ENCODE results near the gene TNRC18.

Gene TNRC18

DNA sequence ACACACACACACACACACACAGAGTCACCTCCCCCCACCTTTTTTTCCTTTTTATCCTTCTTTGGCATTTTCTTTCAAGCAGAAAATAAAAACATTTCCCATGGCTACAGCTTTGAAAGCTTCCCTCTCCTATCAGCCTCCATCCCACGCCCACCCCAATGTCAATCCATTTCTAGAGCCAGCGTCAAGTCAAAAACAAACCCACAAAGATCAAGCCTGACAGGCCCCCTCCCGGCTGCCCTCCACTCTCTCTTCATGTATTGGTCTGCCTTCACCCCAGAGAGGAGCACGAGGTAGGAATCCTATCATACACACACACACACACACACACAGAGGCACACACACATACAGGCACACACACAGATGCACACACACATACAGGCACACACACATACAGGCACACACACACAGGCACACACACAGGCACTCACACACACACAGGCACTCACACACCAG lies 8.0 kb upstream of the TNRC18 start:
- Histone ChIP-seq H3K36me3 (ENCODE audit: low read length) (no peaks in the 10 kb centered on the region), H3K4me3 (ENCODE audit: insufficient read depth, low read length, poor library complexity, severe bottlenecking) (no peak overlapping the region), H3K9me3 (ENCODE audit: insufficient read depth, low read length) (no peaks in the 10 kb centered on the region), H2AFZ (ENCODE audit: low read depth, low read length, severe bottlenecking) (no peak overlapping the region), H3K9me2 (replicated peaks; ENCODE audit: insufficient read depth, low read length) (no peaks in the 10 kb centered on the region), H3K4me2 (ENCODE audit: low read depth, low read length, poor library complexity, severe bottlenecking) (no peak overlapping the region), H3F3A (ENCODE audit: insufficient read depth) (no peaks in the 10 kb centered on the region), H3K79me2 (ENCODE audit: insufficient read depth, low read length) (no peaks in the 10 kb centered on the region), H3K27ac (ENCODE audit: low read depth, low read length) (no peak overlapping the region), H3K9ac (ENCODE audit: low read length) (no peak overlapping the region), H3K27me3 (ENCODE audit: low read length) (no peaks in the 10 kb centered on the region), H4K20me1 (ENCODE audit: low read depth, low read length) (no peaks in the 10 kb centered on the region)
- TF ChIP-seq EZH2phosphoT487 (conservative IDR thresholded peaks at IDR 0.05; ENCODE audit: low read length) = no peak
- TF ChIP-seq, protein P1, sequence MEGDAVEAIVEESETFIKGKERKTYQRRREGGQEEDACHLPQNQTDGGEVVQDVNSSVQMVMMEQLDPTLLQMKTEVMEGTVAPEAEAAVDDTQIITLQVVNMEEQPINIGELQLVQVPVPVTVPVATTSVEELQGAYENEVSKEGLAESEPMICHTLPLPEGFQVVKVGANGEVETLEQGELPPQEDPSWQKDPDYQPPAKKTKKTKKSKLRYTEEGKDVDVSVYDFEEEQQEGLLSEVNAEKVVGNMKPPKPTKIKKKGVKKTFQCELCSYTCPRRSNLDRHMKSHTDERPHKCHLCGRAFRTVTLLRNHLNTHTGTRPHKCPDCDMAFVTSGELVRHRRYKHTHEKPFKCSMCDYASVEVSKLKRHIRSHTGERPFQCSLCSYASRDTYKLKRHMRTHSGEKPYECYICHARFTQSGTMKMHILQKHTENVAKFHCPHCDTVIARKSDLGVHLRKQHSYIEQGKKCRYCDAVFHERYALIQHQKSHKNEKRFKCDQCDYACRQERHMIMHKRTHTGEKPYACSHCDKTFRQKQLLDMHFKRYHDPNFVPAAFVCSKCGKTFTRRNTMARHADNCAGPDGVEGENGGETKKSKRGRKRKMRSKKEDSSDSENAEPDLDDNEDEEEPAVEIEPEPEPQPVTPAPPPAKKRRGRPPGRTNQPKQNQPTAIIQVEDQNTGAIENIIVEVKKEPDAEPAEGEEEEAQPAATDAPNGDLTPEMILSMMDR (IDR thresholded peaks at IDR 0.05; ENCODE audit: insufficient read depth, low read length, poor library complexity, severe bottlenecking) = no peak

DNA sequence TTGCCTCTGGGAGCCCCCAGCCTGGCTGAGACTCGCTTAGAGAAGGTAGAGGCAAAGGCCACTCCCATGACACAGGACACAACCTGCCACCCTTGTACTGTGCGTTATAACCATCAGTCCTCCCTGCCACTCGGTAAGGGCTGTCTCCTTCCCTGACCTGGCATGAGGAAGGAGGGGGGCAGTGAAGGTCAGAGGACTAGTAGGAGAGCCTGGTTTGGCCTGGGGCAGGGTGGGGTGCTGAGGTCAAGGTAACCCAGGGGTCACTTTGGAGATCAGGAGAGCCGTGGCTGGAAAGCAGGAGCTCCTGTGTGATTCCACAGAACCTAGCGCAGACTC lies 6.9 kb upstream of the TNRC18 start:
- Histone ChIP-seq H4K20me1 (ENCODE audit: low read depth, low read length) (no peaks in the 10 kb centered on the region), H3K27ac (ENCODE audit: low read depth, low read length) (no peak overlapping the region), H3K36me3 (ENCODE audit: low read length) (no peaks in the 10 kb centered on the region), H3K4me3 (ENCODE audit: insufficient read depth, low read length, poor library complexity, severe bottlenecking) (no peak overlapping the region), H3K9ac (ENCODE audit: low read length) (no peak overlapping the region), H3K27me3 (ENCODE audit: low read length) (no peaks in the 10 kb centered on the region), H3K9me3 (ENCODE audit: insufficient read depth, low read length) (no peaks in the 10 kb centered on the region), H3K4me2 (ENCODE audit: low read depth, low read length, poor library complexity, severe bottlenecking) (no peak overlapping the region), H3K9me2 (replicated peaks; ENCODE audit: insufficient read depth, low read length) (no peaks in the 10 kb centered on the region), H3K79me2 (ENCODE audit: insufficient read depth, low read length) (no peaks in the 10 kb centered on the region), H2AFZ (ENCODE audit: low read depth, low read length, severe bottlenecking) (no peak overlapping the region), H3F3A (ENCODE audit: insufficient read depth) (no peaks in the 10 kb centered on the region)
- no peak for TF ChIP-seq EZH2phosphoT487 (conservative IDR thresholded peaks at IDR 0.05; ENCODE audit: low read length)
- TF ChIP-seq, protein P1 (IDR thresholded peaks at IDR 0.05; ENCODE audit: insufficient read depth, low read length, poor library complexity, severe bottlenecking) = no peak

DNA sequence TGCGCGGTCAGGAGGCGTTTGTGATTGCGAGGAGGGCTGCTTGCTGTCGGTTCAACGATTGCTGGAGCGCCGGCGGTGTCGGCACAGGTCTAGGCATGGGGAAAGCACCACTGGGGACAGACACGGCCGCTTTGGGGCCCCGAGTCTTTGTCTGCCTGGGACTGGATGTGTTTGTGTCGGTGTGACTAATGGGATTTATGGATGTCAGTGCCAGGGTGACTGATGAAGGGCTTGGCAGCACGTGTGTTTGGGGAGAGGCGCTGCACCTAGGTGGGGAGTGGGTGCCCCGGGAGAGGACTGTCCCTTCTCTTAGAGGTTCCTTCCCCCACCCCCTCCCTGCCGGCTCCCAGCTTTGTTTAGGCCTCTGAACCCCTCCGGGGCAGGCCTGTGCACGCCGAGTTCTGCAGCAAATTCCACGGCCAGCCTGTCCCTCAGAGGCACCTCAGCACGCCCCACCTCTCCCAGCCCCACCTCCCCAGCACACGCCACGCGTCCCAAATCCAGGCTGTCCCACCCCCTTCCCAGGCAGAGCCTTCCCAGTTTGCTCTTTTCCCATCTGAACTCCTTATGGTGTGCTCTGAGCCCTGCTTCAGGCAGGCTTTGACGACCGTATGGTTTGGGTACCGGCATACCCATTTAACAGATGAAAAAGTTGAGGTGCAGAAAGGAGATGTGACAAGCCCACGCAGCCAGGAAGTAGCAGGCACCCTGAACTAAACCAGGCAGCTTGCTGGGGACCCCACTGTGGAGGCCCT lies 6.4 kb upstream of the TNRC18 start:
- Histone ChIP-seq H3K27me3 (ENCODE audit: low read length) (no peaks in the 10 kb centered on the region), H4K20me1 (ENCODE audit: low read depth, low read length) (no peaks in the 10 kb centered on the region), H3K4me2 (ENCODE audit: low read depth, low read length, poor library complexity, severe bottlenecking) (no peak overlapping the region), H3K9ac (ENCODE audit: low read length) (no peak overlapping the region), H3K4me3 (ENCODE audit: insufficient read depth, low read length, poor library complexity, severe bottlenecking) (no peak overlapping the region), H3K27ac (ENCODE audit: low read depth, low read length) (no peak overlapping the region), H3F3A (ENCODE audit: insufficient read depth) (0 out of 2 replicates have a peak, but pooled peaks cover 3% of the 10 kb centered on the region), H3K36me3 (ENCODE audit: low read length) (no peaks in the 10 kb centered on the region), H3K9me3 (ENCODE audit: insufficient read depth, low read length) (no peaks in the 10 kb centered on the region), H2AFZ (ENCODE audit: low read depth, low read length, severe bottlenecking) (no peak overlapping the region), H3K9me2 (replicated peaks; ENCODE audit: insufficient read depth, low read length) (no peaks in the 10 kb centered on the region), H3K79me2 (ENCODE audit: insufficient read depth, low read length) (no peaks in the 10 kb centered on the region)
- TF ChIP-seq, protein P1 (IDR thresholded peaks at IDR 0.05; ENCODE audit: insufficient read depth, low read length, poor library complexity, severe bottlenecking) = no peak
- TF ChIP-seq EZH2phosphoT487 (conservative IDR thresholded peaks at IDR 0.05; ENCODE audit: low read length) = no peak

Data from SU-DHL-6 (cell line).